MM.1S (cell line): ENCODE data around the gene PNPT1.

Experiments
- EZH2 ChIP-seq: fragments of 300-600 bp; sonication (generic); optimal IDR thresholded peaks from 2 replicates; pipeline ENCODE3; 2017; ENCODE audit warnings: low read depth, mild to moderate bottlenecking, antibody characterized with exemption, low read length, mixed read lengths
- TF ChIP-seq, protein P1 (sequence below): fragments of 300-600 bp; sonication (generic); IDR thresholded peaks from 2 replicates; pipeline ENCODE4 v1.5.1; 2016; ENCODE audit warnings: antibody characterized with exemption, low read length, mixed read lengths

DNA sequence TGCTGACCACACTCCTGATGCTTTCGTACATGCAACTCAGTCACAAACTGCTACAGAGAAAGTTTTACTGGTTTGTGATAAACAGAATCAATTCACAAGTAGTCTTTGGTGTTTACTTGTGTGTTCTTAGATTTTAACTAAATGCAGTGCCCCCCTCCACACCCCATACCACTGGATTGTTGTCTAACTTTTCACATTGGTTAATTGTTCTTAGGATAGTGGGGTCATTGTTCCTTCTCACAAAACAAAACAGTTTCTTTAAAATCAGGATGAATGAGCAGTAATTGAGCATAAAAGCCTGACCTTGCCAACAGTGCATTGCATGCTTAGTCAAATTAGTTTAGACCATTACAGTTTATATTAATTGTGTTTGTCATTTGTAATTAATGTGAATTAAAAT lies 14.1 kb upstream of the PNPT1 start:
- TF ChIP-seq, protein P1, sequence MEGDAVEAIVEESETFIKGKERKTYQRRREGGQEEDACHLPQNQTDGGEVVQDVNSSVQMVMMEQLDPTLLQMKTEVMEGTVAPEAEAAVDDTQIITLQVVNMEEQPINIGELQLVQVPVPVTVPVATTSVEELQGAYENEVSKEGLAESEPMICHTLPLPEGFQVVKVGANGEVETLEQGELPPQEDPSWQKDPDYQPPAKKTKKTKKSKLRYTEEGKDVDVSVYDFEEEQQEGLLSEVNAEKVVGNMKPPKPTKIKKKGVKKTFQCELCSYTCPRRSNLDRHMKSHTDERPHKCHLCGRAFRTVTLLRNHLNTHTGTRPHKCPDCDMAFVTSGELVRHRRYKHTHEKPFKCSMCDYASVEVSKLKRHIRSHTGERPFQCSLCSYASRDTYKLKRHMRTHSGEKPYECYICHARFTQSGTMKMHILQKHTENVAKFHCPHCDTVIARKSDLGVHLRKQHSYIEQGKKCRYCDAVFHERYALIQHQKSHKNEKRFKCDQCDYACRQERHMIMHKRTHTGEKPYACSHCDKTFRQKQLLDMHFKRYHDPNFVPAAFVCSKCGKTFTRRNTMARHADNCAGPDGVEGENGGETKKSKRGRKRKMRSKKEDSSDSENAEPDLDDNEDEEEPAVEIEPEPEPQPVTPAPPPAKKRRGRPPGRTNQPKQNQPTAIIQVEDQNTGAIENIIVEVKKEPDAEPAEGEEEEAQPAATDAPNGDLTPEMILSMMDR: no peak
- TF ChIP-seq EZH2: no peak
